Colonic mucosa (tissue), 4 donors: ENCODE data around the gene TRPV3. TPM values are rescaled to one million over a fixed set of nuclear protein-coding genes. Genes with fewer than 3 reads are reported as not detected.

Experiments
- DNase-seq: peaks from one replicate; pipeline ENCODE4 v3.0.0-alpha.2; 2020
- H3K27ac ChIP-seq: fragments of 200-600 bp; one replicate; pipeline ENCODE4 v1.8.0; 2021
- H3K27me3 ChIP-seq: fragments of 200-600 bp; one replicate; pipeline ENCODE4 v1.8.0; 2021
- H3K36me3 ChIP-seq: fragments of 200-600 bp; one replicate; pipeline ENCODE4 v1.8.0; 2021
- H3K4me1 ChIP-seq: fragments of 200-600 bp; one replicate; pipeline ENCODE4 v1.8.0; 2021; ENCODE audit warnings: mild to moderate bottlenecking
- H3K4me3 ChIP-seq: fragments of 200-600 bp; one replicate; pipeline ENCODE4 v1.8.0; 2021
- H3K9ac ChIP-seq, 2 donors: one replicate each; pipeline ENCODE4 v1.7.0; 2013; ENCODE audit warnings: control low read depth in 2 of 2, low read depth in 2 of 2, low read length in 2 of 2
- H3K9me3 ChIP-seq: fragments of 200-600 bp; one replicate; pipeline ENCODE4 v1.8.0; 2021
- CTCF ChIP-seq: fragments of 200-600 bp; IDR thresholded peaks from one replicate; pipeline ENCODE4 v1.8.0; 2022; ENCODE audit warnings: antibody characterized with exemption, mild to moderate bottlenecking
- intact Hi-C: fragments of 100-400 bp; cut with DNase I; formaldehyde crosslinking; loops from one replicate; pipeline ENCODE4 v1.14.1; 2022
- total RNA-seq, 2 donors: library from RNA; stranded (reverse); fragmentation: NEBNext Ultra II Directional in 1 of 2; extraction: Animal tissue kit (Norgen Biotek cat#: 25700) in 1 of 2; gene quantifications; one replicate each; pipeline ENCODE4 v1.2.1, GENCODE V29; 2021
- donor health status: healthy.
- donor health status: DM: no; HTN: no; CAD: no.
- donor health status: DM: no; HTN: no; CAD: no.

TRPV3 gene
- total RNA-seq, 2 donors from 2014 or later: 2.3 to 7.4 TPM

GRCh38 chr17:3551189-3551588, 6.4 kb downstream of the TRPV3 start:
- Histone ChIP-seq H3K4me1 (no peaks in the 10 kb centered on the region), H3K27me3 (no peaks in the 10 kb centered on the region), H3K9me3 (no peaks in the 10 kb centered on the region), H3K4me3 (no peak overlapping the region), H3K9ac (no peak overlapping the region), H3K27ac (peak overlapping the region; percentile 40), H3K36me3 (no peaks in the 10 kb centered on the region)
- intact Hi-C loops: no loop called here
- DNase-seq: peak; percentile 60
- no peak for TF ChIP-seq CTCF

- no peak for TF ChIP-seq CTCF
- intact Hi-C loops: no loop called here
- no peak overlapping the region for H3K9ac ChIP-seq
- H3K27ac ChIP-seq: no peak overlapping the region
- H3K27me3 ChIP-seq: no peaks in the 10 kb centered on the region
- H3K36me3 ChIP-seq: no peaks in the 10 kb centered on the region
- no peak overlapping the region for H3K4me3 ChIP-seq
- H3K9me3 ChIP-seq: no peaks in the 10 kb centered on the region
- H3K4me1 ChIP-seq: no peaks in the 10 kb centered on the region
- no peak for DNase-seq
Observed at GRCh38 chr17:3549610-3550162, 7.9 kb downstream of the TRPV3 start.

GRCh38 chr17:3547628-3548027, 10.0 kb downstream of the TRPV3 start:
- H3K9me3 ChIP-seq: no peaks in the 10 kb centered on the region
- DNase-seq: no peak
- H3K27ac ChIP-seq: no peak overlapping the region
- H3K9ac ChIP-seq: no peak overlapping the region
- H3K4me1 ChIP-seq: no peaks in the 10 kb centered on the region
- H3K27me3 ChIP-seq: no peaks in the 10 kb centered on the region
- intact Hi-C loops: no loop called here
- no peak for TF ChIP-seq CTCF
- no peak overlapping the region for H3K4me3 ChIP-seq
- H3K36me3 ChIP-seq: no peaks in the 10 kb centered on the region

- H3K4me1 ChIP-seq: no peaks in the 10 kb centered on the region
- no peak overlapping the region for H3K4me3 ChIP-seq
- H3K27ac ChIP-seq: no peak overlapping the region
- no peaks in the 10 kb centered on the region for H3K27me3 ChIP-seq
- intact Hi-C loops: no loop called here
- no peak for DNase-seq
- no peak overlapping the region for H3K9ac ChIP-seq
- no peaks in the 10 kb centered on the region for H3K36me3 ChIP-seq
- no peak for TF ChIP-seq CTCF
- no peaks in the 10 kb centered on the region for H3K9me3 ChIP-seq
Observed at GRCh38 chr17:3546997-3547396, 10.6 kb downstream of the TRPV3 start.

- TF ChIP-seq CTCF: no peak
- DNase-seq: no peak
Observed at GRCh38 chr17:3546521-3546920, 11.1 kb downstream of the TRPV3 start.

More at GRCh38 chr17:3546521-3546920, 11.1 kb downstream of the TRPV3 start:
- H3K27me3 ChIP-seq: no peaks in the 10 kb centered on the region
- H3K9ac ChIP-seq: no peak overlapping the region
- H3K9me3 ChIP-seq: no peaks in the 10 kb centered on the region
- H3K4me3 ChIP-seq: no peak overlapping the region
- H3K27ac ChIP-seq: no peak overlapping the region
- H3K36me3 ChIP-seq: no peaks in the 10 kb centered on the region
- H3K4me1 ChIP-seq: no peaks in the 10 kb centered on the region
- intact Hi-C loops: no loop called here
